K562 (cell line): ENCODE data around the gene MAGEB1. TPM values are rescaled to one million over a fixed set of nuclear protein-coding genes. Genes with fewer than 3 reads are reported as not detected.

Source experiments
- CEBPZ ChIP-seq: fragments of 150-350 bp; IDR thresholded peaks from 2 replicates; pipeline ENCODE4 v1.6.1; 2014; ENCODE audit warnings: low read depth, mild to moderate bottlenecking, low read length, borderline replicate concordance
- CREB1 ChIP-seq, 2 experiments: sonication (generic) in 1 of 2; formaldehyde crosslinking in 1 of 2; IDR thresholded peaks; 2 replicates each; pipeline versions ENCODE4 v1.6.1 to v1.8.0; 2012 to 2022; ENCODE audit warnings: inconsistent platforms in 1 of 2, mild to moderate bottlenecking in 1 of 2, missing genetic modification reagents in 1 of 2, moderate library complexity in 1 of 2
- GTF3C2 ChIP-seq: IDR thresholded peaks from 3 replicates; pipeline ENCODE4 v1.6.1; 2011; ENCODE audit warnings: borderline replicate concordance, mild to moderate bottlenecking, moderate library complexity; ENCODE audit not compliant: insufficient read length; ENCODE audit errors: extremely low read depth
- HDAC2 ChIP-seq: fragments of 450-650 bp; IDR thresholded peaks from 2 replicates; pipeline ENCODE4 v1.6.1; 2016; ENCODE audit warnings: mild to moderate bottlenecking
- HIVEP1 ChIP-seq: fragments of 250-450 bp; sonication (Bioruptor Pico); IDR thresholded peaks from 2 replicates; pipeline ENCODE4 v1.4.0; 2020; ENCODE audit warnings: mild to moderate bottlenecking
- KAT7 ChIP-seq: sonication (generic); formaldehyde crosslinking; IDR thresholded peaks from 2 replicates; pipeline ENCODE4 v1.8.0; 2022; ENCODE audit warnings: missing genetic modification reagents, mild to moderate bottlenecking, borderline replicate concordance
- KLF13 ChIP-seq: fragments of 450-650 bp; IDR thresholded peaks from 2 replicates; pipeline ENCODE4 v1.6.1; 2016; ENCODE audit warnings: missing genetic modification characterization, low read depth, mild to moderate bottlenecking, missing compliant biosample characterization, moderate library complexity, borderline replicate concordance
- MIER1 ChIP-seq: fragments of 450-650 bp; IDR thresholded peaks from 2 replicates; pipeline ENCODE4 v1.6.1; 2016; ENCODE audit warnings: antibody characterized with exemption, mild to moderate bottlenecking, low read depth
- SETDB1 ChIP-seq: IDR thresholded peaks from one replicate; pipeline ENCODE4 v1.6.1; 2012; ENCODE audit warnings: low read length, control low read depth, inconsistent platforms
- SIN3A ChIP-seq, 2 experiments: fragments of 150-350 bp in 1 of 2; IDR thresholded peaks; 2 replicates each; pipeline ENCODE4 v1.6.1; 2011 to 2016; ENCODE audit warnings: borderline replicate concordance in 2 of 2, low read depth in 2 of 2, low read length in 2 of 2, mild to moderate bottlenecking in 2 of 2, moderate library complexity in 2 of 2; ENCODE audit not compliant: control insufficient read depth in 1 of 2
- SMARCA5 ChIP-seq: fragments of 450-650 bp; IDR thresholded peaks from 2 replicates; pipeline ENCODE4 v1.6.1; 2016
- XRCC3 ChIP-seq: fragments of 450-650 bp; IDR thresholded peaks from 2 replicates; pipeline ENCODE4 v1.6.1; 2017; ENCODE audit warnings: mild to moderate bottlenecking, moderate library complexity
- ZBTB7A ChIP-seq: IDR thresholded peaks from 2 replicates; pipeline ENCODE4 v1.6.1; 2011; ENCODE audit warnings: low read depth, mild to moderate bottlenecking, low read length, moderate library complexity, borderline replicate concordance; ENCODE audit not compliant: control insufficient read depth
- ZSCAN32 ChIP-seq: fragments of 450-650 bp; formaldehyde crosslinking; IDR thresholded peaks from 2 replicates; pipeline ENCODE4 v1.4.0; 2020; ENCODE audit warnings: mild to moderate bottlenecking, moderate library complexity
- polyA plus RNA-seq, 8 experiments: library from polyadenylated mRNA; depleted of rRNA in 4 of 8; stranded (reverse) in 5 of 8; unstranded in 3 of 8; fragments of >200 nt; fragmentation: Nextera tagmentation in 2 of 8; fragmentation: Illumina TruSeq in 1 of 8; extraction: Ambion mirVana in 2 of 8; extraction: Trizol in 1 of 8; gene quantifications; 2 replicates each; pipeline versions ENCODE4 v1.2.1 to v1.2.3, GENCODE V29; 2011 to 2014; ENCODE audit warnings: inconsistent platforms in 1 of 8, missing spikeins in 1 of 8
- total RNA-seq, 7 experiments: library from RNA; depleted of rRNA in 6 of 7; stranded (reverse); fragments of >200 nt in 6 of 7; fragmentation: Illumina TruSeq in 2 of 7; extraction: Trizol in 2 of 7; gene quantifications; 2 replicates each; pipeline versions ENCODE4 v1.2.1 to v1.2.3, GENCODE V29; 2011 to 2021; ENCODE audit warnings: low replicate concordance in 1 of 7
- TF ChIP-seq, protein P1 (sequence below), 2 experiments: IDR thresholded peaks; 2 replicates each; pipeline ENCODE4 v1.6.1; 2011; ENCODE audit warnings: borderline replicate concordance in 1 of 2, control low read depth in 1 of 2, low read depth in 1 of 2, low read length in 1 of 2, mild to moderate bottlenecking in 1 of 2, mixed read lengths in 1 of 2, moderate library complexity in 1 of 2; ENCODE audit not compliant: insufficient read depth in 1 of 2, insufficient read length in 1 of 2, poor library complexity in 1 of 2, severe bottlenecking in 1 of 2; ENCODE audit errors: extremely low read depth in 1 of 2

MAGEB1 gene
- total and polyA plus RNA-seq, 9 of the 15 experiments (the other 6 are each of a cell fraction or from before 2014, with no cell fraction given), result 32.6 to 100 (median 43.4) TPM

DNA sequence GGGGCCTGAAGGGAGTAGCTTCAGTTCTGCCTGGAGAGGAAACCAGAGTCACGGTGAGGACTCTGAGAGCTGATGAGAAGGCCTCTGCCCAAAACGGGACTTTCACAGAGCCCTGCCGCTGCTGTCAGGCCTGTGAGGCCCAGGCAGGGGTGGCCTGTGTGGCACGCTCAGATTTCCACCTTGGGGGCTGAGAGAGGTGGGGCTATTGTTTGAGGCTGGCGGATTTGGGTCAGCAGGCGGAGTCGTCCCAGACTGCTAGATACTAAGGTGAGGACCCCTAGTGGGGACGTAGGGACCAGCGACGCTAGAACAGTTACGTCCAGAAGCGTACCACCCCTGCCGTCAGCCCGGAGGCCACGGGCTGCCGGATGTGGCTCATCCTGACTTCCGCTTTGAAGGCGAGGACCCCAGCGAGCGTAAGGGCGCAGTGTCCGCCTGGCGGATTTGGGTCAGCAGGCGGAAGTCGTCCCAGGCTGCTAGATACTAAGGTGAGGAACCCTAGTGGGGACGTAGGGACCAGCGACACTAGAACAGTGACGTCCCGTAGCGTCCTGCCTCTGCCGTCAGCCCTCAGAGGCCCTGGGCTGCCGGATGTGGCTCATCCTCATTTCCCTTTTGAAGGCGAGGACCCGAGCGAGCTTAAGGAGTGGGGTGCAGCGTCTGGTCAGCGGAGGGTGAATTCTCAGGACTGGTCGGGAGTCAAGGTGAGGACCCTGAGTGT lies at the start of gene MAGEB1 (continued):
- TF ChIP-seq, protein P1, sequence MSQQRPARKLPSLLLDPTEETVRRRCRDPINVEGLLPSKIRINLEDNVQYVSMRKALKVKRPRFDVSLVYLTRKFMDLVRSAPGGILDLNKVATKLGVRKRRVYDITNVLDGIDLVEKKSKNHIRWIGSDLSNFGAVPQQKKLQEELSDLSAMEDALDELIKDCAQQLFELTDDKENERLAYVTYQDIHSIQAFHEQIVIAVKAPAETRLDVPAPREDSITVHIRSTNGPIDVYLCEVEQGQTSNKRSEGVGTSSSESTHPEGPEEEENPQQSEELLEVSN (IDR thresholded peaks at IDR 0.05; ENCODE audit: borderline replicate concordance in 1 of 2, extremely low read depth in 1 of 2, insufficient read depth in 1 of 2, insufficient read length in 1 of 2, low read depth in 1 of 2, low read length in 1 of 2, poor library complexity in 1 of 2, severe bottlenecking in 1 of 2), result peak; percentile 59 to 65
- TF ChIP-seq MIER1 (no peak), ZBTB7A (peak; percentile 47; the same call in 1 of the 2 replicates), ZSCAN32 (no peak), HDAC2 (no peak), GTF3C2 (no peak), SMARCA5 (no peak), KAT7 (no peak), SETDB1 (no peak), CREB1 (IDR thresholded peaks at IDR 0.05) (peak; percentile 91), CREB1 (CRISPR knock-in tag; IDR thresholded peaks at IDR 0.05) (peak; percentile 91), XRCC3 (no peak), KLF13 (tag) (no peak), HIVEP1 (CRISPR knock-in tag) (no peak), SIN3A (IDR thresholded peaks at IDR 0.05; ENCODE audit: borderline replicate concordance in 2 of 2, control insufficient read depth in 1 of 2, low read depth in 2 of 2, low read length in 2 of 2) (no peak), CEBPZ (no peak)
